Astrocyte (in vitro differentiated cells and primary cell): Measurements from ENCODE around the gene UBE2K.
"Not testable (repeated sequence)": the region's sequence is repeated elsewhere in the genome, so short reads cannot be mapped to it uniquely, and the experiment has no call there.

Experiments
- EZH2 ChIP-seq: IDR thresholded peaks from 2 replicates; pipeline ENCODE4 v1.6.1; 2012; ENCODE audit warnings: mild to moderate bottlenecking, low read length, inconsistent platforms; ENCODE audit not compliant: insufficient read depth
- TF ChIP-seq, protein P1 (sequence below): IDR thresholded peaks from 2 replicates; pipeline ENCODE4 v1.5.1; 2011; ENCODE audit warnings: low read depth, mild to moderate bottlenecking, inconsistent platforms, low read length, moderate library complexity; ENCODE audit not compliant: insufficient read depth

DNA sequence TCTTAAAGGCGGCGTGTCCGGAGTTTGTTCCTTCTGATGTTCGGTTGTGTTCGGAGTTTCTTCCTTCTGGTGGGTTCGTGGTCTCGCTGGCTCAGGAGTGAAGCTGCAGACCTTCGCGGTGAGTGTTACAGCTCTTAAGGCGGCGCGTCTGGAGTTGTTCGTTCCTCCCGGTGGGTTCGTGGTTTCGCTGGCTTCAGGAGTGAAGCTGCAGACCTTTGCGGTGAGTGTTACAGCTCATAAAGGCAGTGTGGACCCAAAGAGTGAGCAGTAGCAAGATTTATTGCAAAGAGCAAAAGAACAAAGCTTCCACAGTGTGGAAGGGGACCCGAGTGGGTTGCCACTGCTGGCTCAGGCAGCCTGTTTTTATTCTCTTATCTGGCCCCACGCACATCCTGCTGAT, 19.8 kb downstream of the UBE2K start:
- TF ChIP-seq, protein P1, sequence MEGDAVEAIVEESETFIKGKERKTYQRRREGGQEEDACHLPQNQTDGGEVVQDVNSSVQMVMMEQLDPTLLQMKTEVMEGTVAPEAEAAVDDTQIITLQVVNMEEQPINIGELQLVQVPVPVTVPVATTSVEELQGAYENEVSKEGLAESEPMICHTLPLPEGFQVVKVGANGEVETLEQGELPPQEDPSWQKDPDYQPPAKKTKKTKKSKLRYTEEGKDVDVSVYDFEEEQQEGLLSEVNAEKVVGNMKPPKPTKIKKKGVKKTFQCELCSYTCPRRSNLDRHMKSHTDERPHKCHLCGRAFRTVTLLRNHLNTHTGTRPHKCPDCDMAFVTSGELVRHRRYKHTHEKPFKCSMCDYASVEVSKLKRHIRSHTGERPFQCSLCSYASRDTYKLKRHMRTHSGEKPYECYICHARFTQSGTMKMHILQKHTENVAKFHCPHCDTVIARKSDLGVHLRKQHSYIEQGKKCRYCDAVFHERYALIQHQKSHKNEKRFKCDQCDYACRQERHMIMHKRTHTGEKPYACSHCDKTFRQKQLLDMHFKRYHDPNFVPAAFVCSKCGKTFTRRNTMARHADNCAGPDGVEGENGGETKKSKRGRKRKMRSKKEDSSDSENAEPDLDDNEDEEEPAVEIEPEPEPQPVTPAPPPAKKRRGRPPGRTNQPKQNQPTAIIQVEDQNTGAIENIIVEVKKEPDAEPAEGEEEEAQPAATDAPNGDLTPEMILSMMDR: not testable (repeated sequence)
- TF ChIP-seq EZH2: not testable (repeated sequence)
